ENCODE measurements around the gene CALHM3. TPM values are rescaled to one million over a fixed set of nuclear protein-coding genes. Genes with fewer than 3 reads are reported as not detected.

CALHM3 gene
- total RNA-seq, 4 donors from 2014 or later, result not detected

DNA sequence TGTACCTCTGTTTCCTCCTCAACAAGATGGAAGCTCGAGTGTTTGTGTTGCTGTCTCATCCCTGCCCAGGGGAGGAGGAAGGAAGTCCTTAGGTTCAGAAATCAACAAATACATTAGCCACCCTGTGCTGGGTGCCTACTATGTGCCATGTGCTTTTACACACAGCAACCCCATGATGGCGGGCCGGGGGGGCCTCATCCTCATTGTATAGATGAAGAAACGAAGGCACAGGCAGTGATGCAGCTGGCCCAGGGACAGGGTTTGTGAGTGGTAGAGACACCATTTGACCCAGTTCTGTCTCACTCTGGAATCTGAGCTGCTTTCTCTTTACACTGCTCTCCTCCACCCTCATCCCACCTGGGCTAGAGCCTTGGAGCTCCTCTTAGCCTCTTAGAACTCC is 25.0 kb downstream of the CALHM3 start:
- DNase-seq (ENCODE audit: low spot score) (no peak), ATAC-seq (ENCODE audit: low FRiP score) (no peak)
- TF ChIP-seq CTCF (IDR thresholded peaks at IDR 0.05), result no peak

DNA sequence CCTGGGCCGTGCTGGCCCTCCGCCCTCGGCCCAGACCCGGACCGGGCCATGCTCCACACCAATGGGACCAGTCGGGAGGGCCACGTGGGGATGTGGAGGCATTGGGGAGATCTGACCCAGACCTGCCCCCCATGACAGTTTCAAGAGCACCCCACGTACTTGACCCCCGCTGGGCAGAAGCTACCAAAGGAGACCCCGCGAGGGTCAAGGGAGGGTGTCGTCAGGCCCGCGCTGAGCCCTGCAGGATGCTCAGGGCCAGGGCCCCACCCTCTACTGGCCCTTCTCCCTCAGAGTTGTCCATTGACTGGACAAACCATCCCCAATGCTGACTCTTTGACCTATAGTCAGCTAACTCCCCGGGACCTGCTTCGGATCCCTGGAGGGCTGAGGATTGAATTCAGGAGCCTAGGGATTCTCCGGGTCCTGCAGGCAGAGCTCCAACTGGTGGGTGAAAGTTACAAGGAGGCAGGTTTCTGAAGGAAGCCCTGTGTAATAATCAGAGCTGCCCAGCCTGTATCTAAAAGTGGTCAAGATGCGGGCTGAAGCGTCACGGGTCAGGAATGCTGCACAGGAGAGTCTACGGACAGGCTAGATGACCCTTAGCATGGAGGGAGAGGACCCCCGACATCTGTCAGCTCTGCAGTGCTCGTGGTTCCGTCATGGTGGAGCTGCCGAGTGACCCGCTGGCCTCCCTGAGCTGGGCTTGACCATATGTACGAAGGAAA is 26.4 kb downstream of the CALHM3 start:
- no peak for TF ChIP-seq CTCF (IDR thresholded peaks at IDR 0.05)
- DNase-seq (ENCODE audit: low spot score) (no peak), ATAC-seq (ENCODE audit: low FRiP score) (peak; percentile 1)

- ATAC-seq (ENCODE audit: low FRiP score) (peak; percentile 38), DNase-seq (ENCODE audit: low spot score) (no peak)
- no peak for TF ChIP-seq CTCF (IDR thresholded peaks at IDR 0.05)
Measured at GRCh38 chr10:103451831-103452505, 27.1 kb downstream of the CALHM3 start, which contains the start of gene CALHM2. CALHM2 (minus strand) TSS chr10:103452370; CDS start chr10:103449941, 2,429 bp downstream.

GRCh38 chr10:103451091-103451813 is 27.8 kb downstream of the CALHM3 start:
- DNase-seq (ENCODE audit: low spot score), result peak; percentile 51
- no peak for TF ChIP-seq CTCF (IDR thresholded peaks at IDR 0.05)

DNA sequence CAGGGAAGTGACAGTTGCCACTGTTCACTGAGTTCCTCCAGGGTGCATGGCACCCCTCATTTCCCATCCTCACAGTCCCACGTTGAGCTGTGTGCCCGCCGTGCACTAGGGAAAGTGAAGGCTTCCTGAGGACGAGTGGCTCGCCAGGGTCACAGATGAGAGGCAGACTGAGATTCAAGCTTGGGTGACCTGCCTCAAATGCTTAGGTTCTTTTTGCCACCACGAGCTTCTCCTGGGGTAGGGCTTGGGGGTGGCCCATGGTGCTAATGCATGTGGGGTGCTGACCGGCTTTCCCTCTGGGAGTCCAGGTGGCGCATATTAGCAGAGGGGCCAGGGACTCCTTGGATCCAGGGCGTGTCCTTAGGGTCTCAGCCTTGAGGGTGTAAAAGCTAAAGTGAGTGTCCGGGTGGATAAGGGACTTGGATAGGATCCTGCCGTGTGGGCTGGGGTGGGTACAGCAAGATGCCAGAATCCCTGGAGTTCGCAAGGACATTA is 28.8 kb downstream of the CALHM3 start:
- ATAC-seq (ENCODE audit: low FRiP score) (no peak), DNase-seq (ENCODE audit: low spot score) (no peak)
- no peak for TF ChIP-seq CTCF (IDR thresholded peaks at IDR 0.05)

More at GRCh38 chr10:103451091-103451813, 27.8 kb downstream of the CALHM3 start:
- peak; percentile 52 for ATAC-seq (ENCODE audit: low FRiP score)

DNA sequence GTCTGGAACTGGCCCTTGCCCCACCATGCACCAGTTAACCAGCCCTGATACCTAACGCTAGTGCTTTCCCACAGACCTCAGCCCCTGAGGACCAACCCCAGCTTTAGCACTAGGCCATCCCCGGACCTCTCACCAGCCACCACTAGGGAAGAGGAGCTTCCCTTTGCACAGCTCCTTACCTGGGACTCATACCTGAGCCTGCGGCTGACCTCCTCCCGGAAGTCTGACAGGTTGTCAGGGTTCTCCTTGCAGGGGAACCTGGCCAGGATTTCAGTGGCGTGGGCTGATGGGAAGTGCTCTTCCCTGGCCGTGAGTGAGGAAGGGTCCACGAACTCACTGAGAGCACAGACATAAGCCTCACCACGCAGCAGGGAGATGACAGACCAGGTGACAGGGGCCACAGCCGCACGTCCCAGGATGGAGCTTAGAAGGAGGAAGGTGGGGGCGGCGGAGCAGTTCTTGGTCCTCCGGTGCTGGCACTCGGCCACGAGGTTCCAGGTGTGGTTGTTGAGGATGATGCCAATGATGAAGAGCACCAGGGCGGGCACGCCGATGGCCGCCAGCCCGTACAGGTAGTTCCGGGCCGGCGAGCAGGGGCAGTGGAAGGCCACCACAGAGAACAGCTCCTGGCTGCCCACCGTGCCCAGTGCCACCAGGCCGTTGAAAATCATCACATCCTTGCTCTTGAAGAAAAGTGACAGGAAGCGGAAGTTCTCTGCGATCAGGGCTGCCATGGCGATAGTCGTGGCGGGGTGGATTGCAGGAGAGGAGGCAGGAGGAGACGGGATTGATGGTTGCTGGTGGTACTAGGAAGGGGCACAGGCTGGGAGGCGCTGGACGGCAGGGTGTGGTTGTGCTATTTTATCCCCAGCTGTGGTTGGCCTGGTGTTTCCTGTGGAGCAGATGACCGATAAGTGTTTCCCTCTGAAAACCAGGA is 29.6 kb downstream of the CALHM3 start:
- ATAC-seq (ENCODE audit: low FRiP score), result no peak
- no peak for DNase-seq (ENCODE audit: low spot score)
- TF ChIP-seq CTCF (IDR thresholded peaks at IDR 0.05), result no peak
